ENCODE measurements around the gene BAZ1B. TPM values are rescaled to one million over a fixed set of nuclear protein-coding genes. Genes with fewer than 3 reads are reported as not detected.
A peak's percentile ranks its signal among the peaks of the same experiment; 100 is the strongest.

Gene BAZ1B
- total RNA-seq, 1 experiment from 2014 or later, result 66.3 TPM

- TF ChIP-seq STAT6 (CRISPR knock-in tag; conservative IDR thresholded peaks at IDR 0.05; ENCODE audit: low read depth), result no peak
- TF ChIP-seq NR1H2 (CRISPR knock-in tag; IDR thresholded peaks at IDR 0.05), result no peak
- TF ChIP-seq IRF2 (CRISPR knock-in tag; IDR thresholded peaks at IDR 0.05; ENCODE audit: borderline replicate concordance, low read depth), result no peak
- TF ChIP-seq ARID4B (CRISPR knock-in tag; IDR thresholded peaks at IDR 0.05; ENCODE audit: borderline replicate concordance), result peak; percentile 73; the same call in 1 of the 2 replicates
- peak; percentile 26; the same call in 1 of the 2 replicates for TF ChIP-seq HMGXB4 (CRISPR knock-in tag; IDR thresholded peaks at IDR 0.05)
- no peak for TF ChIP-seq OVOL2 (CRISPR knock-in tag; IDR thresholded peaks at IDR 0.05; ENCODE audit: borderline replicate concordance)
- no peak for TF ChIP-seq ESRRA (CRISPR knock-in tag; IDR thresholded peaks at IDR 0.05; ENCODE audit: borderline replicate concordance)
- no peak for TF ChIP-seq TEAD4 (CRISPR knock-in tag; IDR thresholded peaks at IDR 0.05)
- peak; percentile 59; the same call in 1 of the 2 replicates for TF ChIP-seq FOXK1 (CRISPR knock-in tag; IDR thresholded peaks at IDR 0.05)
- TF ChIP-seq ZNF425 (CRISPR knock-in tag; conservative IDR thresholded peaks at IDR 0.05), result no peak
- TF ChIP-seq SOX15 (CRISPR knock-in tag; IDR thresholded peaks at IDR 0.05), result no peak
- TF ChIP-seq ZBTB21 (CRISPR knock-in tag; IDR thresholded peaks at IDR 0.05; ENCODE audit: borderline replicate concordance), result no peak
- peak; percentile 82 for TF ChIP-seq ZBTB43 (CRISPR knock-in tag; IDR thresholded peaks at IDR 0.05)
- TF ChIP-seq GABPB1 (CRISPR knock-in tag; IDR thresholded peaks at IDR 0.05), result peak; percentile 58
- no peak for TF ChIP-seq EMX1 (CRISPR knock-in tag; IDR thresholded peaks at IDR 0.05)
- no peak for TF ChIP-seq ATF6 (CRISPR knock-in tag; IDR thresholded peaks at IDR 0.05)
- TF ChIP-seq E2F4 (CRISPR knock-in tag; IDR thresholded peaks at IDR 0.05; ENCODE audit: borderline replicate concordance, low read depth), result 0 out of 2 replicates have a peak, but pooled peaks have one; percentile 15
- TF ChIP-seq ZNF423 (CRISPR knock-in tag; IDR thresholded peaks at IDR 0.05), result no peak
- no peak for TF ChIP-seq ZNF219 (CRISPR knock-in tag; IDR thresholded peaks at IDR 0.05; ENCODE audit: borderline replicate concordance)
- TF ChIP-seq E2F1 (CRISPR knock-in tag; IDR thresholded peaks at IDR 0.05), result no peak
Measured at GRCh38 chr7:73522105-73522872, at the start of gene BAZ1B (continued).

Measured in WTC11 (cell line).